Bronchial epithelial cell (primary cell): ENCODE data around the gene MED9. TPM values are rescaled to one million over a fixed set of nuclear protein-coding genes. Genes with fewer than 3 reads are reported as not detected.

Experiments
- DNase-seq: peaks from one replicate; pipeline ENCODE4 v3.0.0-alpha.2; 2010; ENCODE audit warnings: low read depth
- FAIRE-seq: peaks from 2 replicates; lab custom pipeline; 2011; peaks lifted over from hg19 to GRCh38; lab: Jason Lieb, UNC
- H3K27me3 ChIP-seq: 2 replicates; pipeline ENCODE4 v1.5.1; 2011; ENCODE audit warnings: low read length; ENCODE audit not compliant: control insufficient read depth, insufficient read depth
- H3K36me3 ChIP-seq: 2 replicates; pipeline ENCODE4 v1.5.1; 2011; ENCODE audit warnings: low read length; ENCODE audit not compliant: control insufficient read depth, insufficient read depth
- H3K4me3 ChIP-seq: 2 replicates; pipeline ENCODE4 v1.5.1; 2011; ENCODE audit warnings: mild to moderate bottlenecking, low read depth, low read length, control low read depth
- CTCF ChIP-seq: IDR thresholded peaks from 2 replicates; pipeline ENCODE4 v1.5.1; 2011; ENCODE audit warnings: mild to moderate bottlenecking, moderate library complexity, low read length, control low read depth, inconsistent platforms; ENCODE audit not compliant: insufficient read depth, severe bottlenecking
- total RNA-seq: library from RNA; depleted of rRNA; stranded (reverse); fragments of >200 nt; gene quantifications from 2 replicates; pipeline ENCODE4 v1.2.1, GENCODE V29; 2014

The MED9 gene
- total RNA-seq, 1 donor from 2014 or later: 8.4 TPM

- Histone ChIP-seq H3K27me3 (peaks cover 3% of the 10 kb centered on the region), H3K4me3 (no peak overlapping the region), H3K36me3 (no peaks in the 10 kb centered on the region)
- FAIRE-seq: no peak
- DNase-seq: peak; percentile 14
- TF ChIP-seq CTCF: no peak
These were observed 33.9 kb downstream of the MED9 start for GRCh38 chr17:17510456-17511292.

GRCh38 chr17:17511293-17511741 is 34.5 kb downstream of the MED9 start:
- DNase-seq: no peak
- H3K36me3 ChIP-seq: no peaks in the 10 kb centered on the region
- H3K4me3 ChIP-seq: no peak overlapping the region
- H3K27me3 ChIP-seq: peaks cover 3% of the 10 kb centered on the region
- FAIRE-seq: no peak
- TF ChIP-seq CTCF: no peak

GRCh38 chr17:17511881-17512858 is 35.4 kb downstream of the MED9 start:
- FAIRE-seq (no peak), DNase-seq (peak; percentile 78)
- H3K27me3 ChIP-seq: peaks cover 3% of the 10 kb centered on the region
- H3K36me3 ChIP-seq: no peaks in the 10 kb centered on the region
- no peak for TF ChIP-seq CTCF
- H3K4me3 ChIP-seq: no peak overlapping the region

- H3K36me3 ChIP-seq: no peaks in the 10 kb centered on the region
- DNase-seq: no peak
- no peak for TF ChIP-seq CTCF
- no peak overlapping the region for H3K4me3 ChIP-seq
- FAIRE-seq: no peak
- H3K27me3 ChIP-seq: peaks cover 3% of the 10 kb centered on the region
These were observed 36.1 kb downstream of the MED9 start for GRCh38 chr17:17512866-17513265.

- Histone ChIP-seq H3K36me3 (no peaks in the 10 kb centered on the region), H3K27me3 (peaks cover 4% of the 10 kb centered on the region), H3K4me3 (no peak overlapping the region)
- FAIRE-seq: no peak
- no peak for DNase-seq
- TF ChIP-seq CTCF: no peak
These were observed 36.8 kb downstream of the MED9 start for GRCh38 chr17:17513626-17514025.
